Measurements from ENCODE around the gene ETF1. TPM values are rescaled to one million over a fixed set of nuclear protein-coding genes. Genes with fewer than 3 reads are reported as not detected.

Gene ETF1
- total and polyA plus RNA-seq, 9 of the 15 experiments (the other 6 are each of a cell fraction or from before 2014, with no cell fraction given), result 53.7 to 209 (median 164) TPM

GRCh38 chr5:138468133-138468965 is 74.7 kb downstream of the ETF1 start (continued):
- TF ChIP-seq, protein P1, sequence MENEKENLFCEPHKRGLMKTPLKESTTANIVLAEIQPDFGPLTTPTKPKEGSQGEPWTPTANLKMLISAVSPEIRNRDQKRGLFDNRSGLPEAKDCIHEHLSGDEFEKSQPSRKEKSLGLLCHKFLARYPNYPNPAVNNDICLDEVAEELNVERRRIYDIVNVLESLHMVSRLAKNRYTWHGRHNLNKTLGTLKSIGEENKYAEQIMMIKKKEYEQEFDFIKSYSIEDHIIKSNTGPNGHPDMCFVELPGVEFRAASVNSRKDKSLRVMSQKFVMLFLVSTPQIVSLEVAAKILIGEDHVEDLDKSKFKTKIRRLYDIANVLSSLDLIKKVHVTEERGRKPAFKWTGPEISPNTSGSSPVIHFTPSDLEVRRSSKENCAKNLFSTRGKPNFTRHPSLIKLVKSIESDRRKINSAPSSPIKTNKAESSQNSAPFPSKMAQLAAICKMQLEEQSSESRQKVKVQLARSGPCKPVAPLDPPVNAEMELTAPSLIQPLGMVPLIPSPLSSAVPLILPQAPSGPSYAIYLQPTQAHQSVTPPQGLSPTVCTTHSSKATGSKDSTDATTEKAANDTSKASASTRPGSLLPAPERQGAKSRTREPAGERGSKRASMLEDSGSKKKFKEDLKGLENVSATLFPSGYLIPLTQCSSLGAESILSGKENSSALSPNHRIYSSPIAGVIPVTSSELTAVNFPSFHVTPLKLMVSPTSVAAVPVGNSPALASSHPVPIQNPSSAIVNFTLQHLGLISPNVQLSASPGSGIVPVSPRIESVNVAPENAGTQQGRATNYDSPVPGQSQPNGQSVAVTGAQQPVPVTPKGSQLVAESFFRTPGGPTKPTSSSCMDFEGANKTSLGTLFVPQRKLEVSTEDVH (IDR thresholded peaks at IDR 0.05; ENCODE audit: low read depth, partially characterized antibody), result no peak
- TF ChIP-seq, protein P2, sequence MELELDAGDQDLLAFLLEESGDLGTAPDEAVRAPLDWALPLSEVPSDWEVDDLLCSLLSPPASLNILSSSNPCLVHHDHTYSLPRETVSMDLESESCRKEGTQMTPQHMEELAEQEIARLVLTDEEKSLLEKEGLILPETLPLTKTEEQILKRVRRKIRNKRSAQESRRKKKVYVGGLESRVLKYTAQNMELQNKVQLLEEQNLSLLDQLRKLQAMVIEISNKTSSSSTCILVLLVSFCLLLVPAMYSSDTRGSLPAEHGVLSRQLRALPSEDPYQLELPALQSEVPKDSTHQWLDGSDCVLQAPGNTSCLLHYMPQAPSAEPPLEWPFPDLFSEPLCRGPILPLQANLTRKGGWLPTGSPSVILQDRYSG (tag; conservative IDR thresholded peaks at IDR 0.05; ENCODE audit: low read depth), result no peak
- TF ChIP-seq EZH2 (IDR thresholded peaks at IDR 0.05; ENCODE audit: borderline replicate concordance, low read depth, low read length), result no peak
- no peak for TF ChIP-seq DPF2 (IDR thresholded peaks at IDR 0.05)
- TF ChIP-seq MGA (IDR thresholded peaks at IDR 0.05), result no peak
- no peak for TF ChIP-seq PRMT5 (CRISPR knock-in tag; IDR thresholded peaks at IDR 0.05)
- TF ChIP-seq, protein P3, sequence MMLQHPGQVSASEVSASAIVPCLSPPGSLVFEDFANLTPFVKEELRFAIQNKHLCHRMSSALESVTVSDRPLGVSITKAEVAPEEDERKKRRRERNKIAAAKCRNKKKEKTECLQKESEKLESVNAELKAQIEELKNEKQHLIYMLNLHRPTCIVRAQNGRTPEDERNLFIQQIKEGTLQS (IDR thresholded peaks at IDR 0.05), result no peak
- TF ChIP-seq, protein P3 (CRISPR knock-in tag; conservative IDR thresholded peaks at IDR 0.05), result 0 out of 2 replicates have a peak, but pooled peaks have one; percentile 41
- TF ChIP-seq DMBX1 (CRISPR knock-in tag; IDR thresholded peaks at IDR 0.05; ENCODE audit: borderline replicate concordance), result no peak
